ENCODE results near the gene BCAS3.

Gene BCAS3

GRCh38 chr17:61398721-61399130 is 721.1 kb downstream of the BCAS3 start:
- DNase-seq (ENCODE audit: low spot score) = no peak

- DNase-seq (ENCODE audit: low spot score) = no peak
Measured at GRCh38 chr17:61399131-61400065, 721.7 kb downstream of the BCAS3 start, which contains the start of gene TBX2. TSS of gene TBX2 (plus strand) at chr17:61399843. CDS start at chr17:61400177, 334 bp downstream.

- no peak for DNase-seq (ENCODE audit: low spot score)
Measured at GRCh38 chr17:61400066-61400716, 722.5 kb downstream of the BCAS3 start.

GRCh38 chr17:61400717-61401388 is 723.2 kb downstream of the BCAS3 start:
- no peak for DNase-seq (ENCODE audit: low spot score)

- DNase-seq (ENCODE audit: low spot score) = no peak
Measured at GRCh38 chr17:61401389-61402072, 723.9 kb downstream of the BCAS3 start.

GRCh38 chr17:61402073-61402541 is 724.5 kb downstream of the BCAS3 start:
- DNase-seq (ENCODE audit: low spot score) = no peak

GRCh38 chr17:61402978-61403800 is 725.5 kb downstream of the BCAS3 start:
- no peak for DNase-seq (ENCODE audit: low spot score)

- no peak for DNase-seq (ENCODE audit: low spot score)
Measured at GRCh38 chr17:61403801-61404662, 726.4 kb downstream of the BCAS3 start.

GRCh38 chr17:61404663-61404912 is 726.9 kb downstream of the BCAS3 start:
- no peak for DNase-seq (ENCODE audit: low spot score)

GRCh38 chr17:61404913-61405685 is 727.4 kb downstream of the BCAS3 start:
- no peak for DNase-seq (ENCODE audit: low spot score)

GRCh38 chr17:61405686-61406536 is 728.3 kb downstream of the BCAS3 start:
- DNase-seq (ENCODE audit: low spot score) = no peak

GRCh38 chr17:61406537-61406845 is 728.8 kb downstream of the BCAS3 start:
- DNase-seq (ENCODE audit: low spot score) = no peak

- no peak for DNase-seq (ENCODE audit: low spot score)
Measured at GRCh38 chr17:61406971-61407911, 729.6 kb downstream of the BCAS3 start.

GRCh38 chr17:61408151-61409041 is 730.7 kb downstream of the BCAS3 start:
- DNase-seq (ENCODE audit: low spot score) = no peak

GRCh38 chr17:61409301-61410112 is 731.9 kb downstream of the BCAS3 start:
- peak; percentile 69 for DNase-seq (ENCODE audit: low spot score)
